Measurements from ENCODE around the gene AUTS2. TPM values are rescaled to one million over a fixed set of nuclear protein-coding genes. Genes with fewer than 3 reads are reported as not detected.

AUTS2 gene
- total RNA-seq, 1 experiment from 2014 or later = 50.0 TPM

- Mint-ChIP-seq H3K4me3 (no peak overlapping the region), H3K27me3 (ENCODE audit: low read depth) (no peaks in the 10 kb centered on the region), H3K36me3 (no peaks in the 10 kb centered on the region), H3K9me3 (no peaks in the 10 kb centered on the region), H3K4me1 (peaks cover 9% of the 10 kb centered on the region), H3K27ac (no peak overlapping the region)
- DNase-seq (ENCODE audit: low spot score) (no peak), ATAC-seq (no peak)
- CTCF ChIA-PET = no interaction called here
- POLR2A ChIA-PET = no interaction called here
- no peak for TF ChIP-seq MXD4 (CRISPR knock-in tag; IDR thresholded peaks at IDR 0.05; ENCODE audit: borderline replicate concordance)
- TF ChIP-seq NR2C2 (CRISPR knock-in tag; IDR thresholded peaks at IDR 0.05) = no peak
- no peak for TF ChIP-seq ZNF281 (CRISPR knock-in tag; IDR thresholded peaks at IDR 0.05)
- no peak for TF ChIP-seq ZSCAN18 (CRISPR knock-in tag; IDR thresholded peaks at IDR 0.05)
- TF ChIP-seq ZNF121 (CRISPR knock-in tag; IDR thresholded peaks at IDR 0.05) = no peak
- TF ChIP-seq CREM (CRISPR knock-in tag; IDR thresholded peaks at IDR 0.05) = no peak
- TF ChIP-seq, protein P1, sequence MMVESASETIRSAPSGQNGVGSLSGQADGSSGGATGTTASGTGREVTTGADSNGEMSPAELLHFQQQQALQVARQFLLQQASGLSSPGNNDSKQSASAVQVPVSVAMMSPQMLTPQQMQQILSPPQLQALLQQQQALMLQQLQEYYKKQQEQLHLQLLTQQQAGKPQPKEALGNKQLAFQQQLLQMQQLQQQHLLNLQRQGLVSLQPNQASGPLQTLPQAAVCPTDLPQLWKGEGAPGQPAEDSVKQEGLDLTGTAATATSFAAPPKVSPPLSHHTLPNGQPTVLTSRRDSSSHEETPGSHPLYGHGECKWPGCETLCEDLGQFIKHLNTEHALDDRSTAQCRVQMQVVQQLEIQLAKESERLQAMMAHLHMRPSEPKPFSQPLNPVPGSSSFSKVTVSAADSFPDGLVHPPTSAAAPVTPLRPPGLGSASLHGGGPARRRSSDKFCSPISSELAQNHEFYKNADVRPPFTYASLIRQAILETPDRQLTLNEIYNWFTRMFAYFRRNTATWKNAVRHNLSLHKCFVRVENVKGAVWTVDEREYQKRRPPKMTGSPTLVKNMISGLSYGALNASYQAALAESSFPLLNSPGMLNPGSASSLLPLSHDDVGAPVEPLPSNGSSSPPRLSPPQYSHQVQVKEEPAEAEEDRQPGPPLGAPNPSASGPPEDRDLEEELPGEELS (CRISPR knock-in tag; IDR thresholded peaks at IDR 0.05) = no peak
- TF ChIP-seq, protein P2, sequence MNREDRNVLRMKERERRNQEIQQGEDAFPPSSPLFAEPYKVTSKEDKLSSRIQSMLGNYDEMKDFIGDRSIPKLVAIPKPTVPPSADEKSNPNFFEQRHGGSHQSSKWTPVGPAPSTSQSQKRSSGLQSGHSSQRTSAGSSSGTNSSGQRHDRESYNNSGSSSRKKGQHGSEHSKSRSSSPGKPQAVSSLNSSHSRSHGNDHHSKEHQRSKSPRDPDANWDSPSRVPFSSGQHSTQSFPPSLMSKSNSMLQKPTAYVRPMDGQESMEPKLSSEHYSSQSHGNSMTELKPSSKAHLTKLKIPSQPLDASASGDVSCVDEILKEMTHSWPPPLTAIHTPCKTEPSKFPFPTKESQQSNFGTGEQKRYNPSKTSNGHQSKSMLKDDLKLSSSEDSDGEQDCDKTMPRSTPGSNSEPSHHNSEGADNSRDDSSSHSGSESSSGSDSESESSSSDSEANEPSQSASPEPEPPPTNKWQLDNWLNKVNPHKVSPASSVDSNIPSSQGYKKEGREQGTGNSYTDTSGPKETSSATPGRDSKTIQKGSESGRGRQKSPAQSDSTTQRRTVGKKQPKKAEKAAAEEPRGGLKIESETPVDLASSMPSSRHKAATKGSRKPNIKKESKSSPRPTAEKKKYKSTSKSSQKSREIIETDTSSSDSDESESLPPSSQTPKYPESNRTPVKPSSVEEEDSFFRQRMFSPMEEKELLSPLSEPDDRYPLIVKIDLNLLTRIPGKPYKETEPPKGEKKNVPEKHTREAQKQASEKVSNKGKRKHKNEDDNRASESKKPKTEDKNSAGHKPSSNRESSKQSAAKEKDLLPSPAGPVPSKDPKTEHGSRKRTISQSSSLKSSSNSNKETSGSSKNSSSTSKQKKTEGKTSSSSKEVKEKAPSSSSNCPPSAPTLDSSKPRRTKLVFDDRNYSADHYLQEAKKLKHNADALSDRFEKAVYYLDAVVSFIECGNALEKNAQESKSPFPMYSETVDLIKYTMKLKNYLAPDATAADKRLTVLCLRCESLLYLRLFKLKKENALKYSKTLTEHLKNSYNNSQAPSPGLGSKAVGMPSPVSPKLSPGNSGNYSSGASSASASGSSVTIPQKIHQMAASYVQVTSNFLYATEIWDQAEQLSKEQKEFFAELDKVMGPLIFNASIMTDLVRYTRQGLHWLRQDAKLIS (CRISPR knock-in tag; IDR thresholded peaks at IDR 0.05; ENCODE audit: borderline replicate concordance) = no peak
- no peak for TF ChIP-seq NR1H2 (CRISPR knock-in tag; IDR thresholded peaks at IDR 0.05)
- no peak for TF ChIP-seq TP53 (CRISPR knock-in tag; IDR thresholded peaks at IDR 0.05)
- TF ChIP-seq GTF2I (CRISPR knock-in tag; conservative IDR thresholded peaks at IDR 0.05) = no peak
- TF ChIP-seq, protein P3, sequence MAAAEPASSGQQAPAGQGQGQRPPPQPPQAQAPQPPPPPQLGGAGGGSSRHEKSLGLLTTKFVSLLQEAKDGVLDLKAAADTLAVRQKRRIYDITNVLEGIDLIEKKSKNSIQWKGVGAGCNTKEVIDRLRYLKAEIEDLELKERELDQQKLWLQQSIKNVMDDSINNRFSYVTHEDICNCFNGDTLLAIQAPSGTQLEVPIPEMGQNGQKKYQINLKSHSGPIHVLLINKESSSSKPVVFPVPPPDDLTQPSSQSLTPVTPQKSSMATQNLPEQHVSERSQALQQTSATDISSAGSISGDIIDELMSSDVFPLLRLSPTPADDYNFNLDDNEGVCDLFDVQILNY (CRISPR knock-in tag; IDR thresholded peaks at IDR 0.05) = no peak
- no peak for TF ChIP-seq ZNF512 (CRISPR knock-in tag; IDR thresholded peaks at IDR 0.05; ENCODE audit: borderline replicate concordance)
- TF ChIP-seq RELA (CRISPR knock-in tag; IDR thresholded peaks at IDR 0.05; ENCODE audit: borderline replicate concordance) = no peak
- no peak for TF ChIP-seq AR (CRISPR knock-in tag; IDR thresholded peaks at IDR 0.05)
- no peak for TF ChIP-seq ARID4B (CRISPR knock-in tag; IDR thresholded peaks at IDR 0.05; ENCODE audit: borderline replicate concordance)
- no peak for TF ChIP-seq ZNF317 (CRISPR knock-in tag; IDR thresholded peaks at IDR 0.05; ENCODE audit: borderline replicate concordance, low read depth)
Measured at GRCh38 chr7:70371652-70372051, 773.4 kb downstream of the AUTS2 start.
